AG09309 (cell line): ENCODE measurements around the gene OR8B12.

Experiments used
- DNase-seq: peaks from one replicate; pipeline ENCODE4 v3.0.0-alpha.2; 2010; ENCODE audit warnings: low read depth
- H3K4me3 ChIP-seq: 2 replicates; pipeline ENCODE4 v1.5.1; 2011; ENCODE audit warnings: mild to moderate bottlenecking, low read depth, low read length, moderate library complexity; ENCODE audit not compliant: control insufficient read depth
- TF ChIP-seq, protein P1 (sequence below): IDR thresholded peaks from 2 replicates; pipeline ENCODE4 v1.5.1; 2011; ENCODE audit warnings: mild to moderate bottlenecking, low read depth, low read length, inconsistent platforms; ENCODE audit not compliant: insufficient read depth, control insufficient read depth; ENCODE audit errors: missing control alignments

OR8B12 gene

DNA sequence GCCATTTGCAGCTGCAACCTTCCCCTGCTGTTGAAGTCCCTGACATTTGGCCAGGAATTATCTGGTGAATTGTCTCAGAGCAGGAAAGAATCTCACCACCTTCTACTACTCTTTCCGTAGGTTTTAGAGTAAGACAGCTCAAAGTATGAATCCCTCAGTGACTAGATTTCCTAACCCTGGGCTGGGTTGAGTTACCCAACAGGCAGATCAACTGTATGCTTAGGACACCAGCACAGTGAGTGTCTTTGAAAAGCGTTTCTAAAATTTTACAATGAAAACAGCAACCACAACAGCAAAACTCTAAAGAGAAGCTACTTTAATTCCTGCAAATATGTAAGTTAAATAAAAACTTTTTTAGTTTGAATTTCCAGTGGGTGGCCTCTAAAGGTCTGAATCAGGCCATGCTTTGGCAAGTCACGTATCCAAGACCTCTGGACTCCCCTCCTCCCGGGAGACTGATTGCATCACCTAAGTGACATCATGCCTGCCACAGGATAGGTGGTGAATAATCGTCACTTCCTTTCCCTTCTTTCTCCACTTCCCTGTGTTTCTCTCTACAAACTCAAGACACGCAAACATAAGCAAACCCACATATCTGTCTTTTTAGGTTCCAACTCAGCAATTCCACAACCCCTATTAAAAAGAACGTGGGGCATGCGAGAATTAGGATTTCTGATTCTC is 7.8 kb downstream of the OR8B12 start:
- no peak for DNase-seq
- H3K4me3 ChIP-seq, result no peak overlapping the region
- TF ChIP-seq, protein P1, sequence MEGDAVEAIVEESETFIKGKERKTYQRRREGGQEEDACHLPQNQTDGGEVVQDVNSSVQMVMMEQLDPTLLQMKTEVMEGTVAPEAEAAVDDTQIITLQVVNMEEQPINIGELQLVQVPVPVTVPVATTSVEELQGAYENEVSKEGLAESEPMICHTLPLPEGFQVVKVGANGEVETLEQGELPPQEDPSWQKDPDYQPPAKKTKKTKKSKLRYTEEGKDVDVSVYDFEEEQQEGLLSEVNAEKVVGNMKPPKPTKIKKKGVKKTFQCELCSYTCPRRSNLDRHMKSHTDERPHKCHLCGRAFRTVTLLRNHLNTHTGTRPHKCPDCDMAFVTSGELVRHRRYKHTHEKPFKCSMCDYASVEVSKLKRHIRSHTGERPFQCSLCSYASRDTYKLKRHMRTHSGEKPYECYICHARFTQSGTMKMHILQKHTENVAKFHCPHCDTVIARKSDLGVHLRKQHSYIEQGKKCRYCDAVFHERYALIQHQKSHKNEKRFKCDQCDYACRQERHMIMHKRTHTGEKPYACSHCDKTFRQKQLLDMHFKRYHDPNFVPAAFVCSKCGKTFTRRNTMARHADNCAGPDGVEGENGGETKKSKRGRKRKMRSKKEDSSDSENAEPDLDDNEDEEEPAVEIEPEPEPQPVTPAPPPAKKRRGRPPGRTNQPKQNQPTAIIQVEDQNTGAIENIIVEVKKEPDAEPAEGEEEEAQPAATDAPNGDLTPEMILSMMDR, result no peak

DNA sequence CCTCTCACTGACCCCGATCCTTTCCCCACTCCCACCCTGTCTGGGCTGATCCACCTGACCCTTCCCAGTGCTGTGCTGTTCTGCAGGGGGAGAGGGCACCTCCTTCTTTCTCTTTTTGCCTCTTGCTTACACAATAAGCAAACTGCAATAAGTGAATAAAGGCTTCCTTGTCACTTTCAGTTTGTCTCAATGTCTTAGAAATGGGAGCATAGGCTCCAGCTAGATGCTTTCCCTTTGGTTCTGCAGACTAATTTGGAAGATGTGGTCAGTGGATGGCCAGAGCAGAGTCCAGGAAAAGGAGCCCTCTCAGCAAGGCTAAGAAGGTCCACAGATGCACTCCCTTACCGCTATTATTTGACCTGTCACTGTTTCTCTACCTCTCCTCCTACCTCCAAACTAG is 9.4 kb downstream of the OR8B12 start:
- no peak for DNase-seq
- no peak overlapping the region for H3K4me3 ChIP-seq
- TF ChIP-seq, protein P1, result no peak

DNA sequence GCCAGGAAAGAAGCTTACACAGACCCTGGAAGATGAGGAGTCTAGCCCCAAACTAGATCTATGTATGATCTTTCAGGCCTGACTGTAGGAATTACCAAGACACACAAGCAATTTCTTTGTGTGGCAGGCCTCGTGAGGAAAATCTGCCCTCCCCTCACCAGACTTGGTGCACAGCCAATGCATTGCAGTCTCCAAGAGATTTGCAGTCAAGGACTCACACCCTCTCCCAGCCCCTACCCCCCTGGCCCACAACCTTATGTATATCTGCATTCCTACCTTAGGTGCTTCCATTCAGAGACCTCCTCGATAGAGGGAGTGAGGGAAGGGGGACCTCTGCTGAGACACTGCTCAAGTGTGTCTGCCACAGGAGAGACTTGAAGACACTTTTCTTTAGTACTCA is 9.8 kb downstream of the OR8B12 start:
- DNase-seq, result no peak
- TF ChIP-seq, protein P1, result no peak
- H3K4me3 ChIP-seq, result no peak overlapping the region

DNA sequence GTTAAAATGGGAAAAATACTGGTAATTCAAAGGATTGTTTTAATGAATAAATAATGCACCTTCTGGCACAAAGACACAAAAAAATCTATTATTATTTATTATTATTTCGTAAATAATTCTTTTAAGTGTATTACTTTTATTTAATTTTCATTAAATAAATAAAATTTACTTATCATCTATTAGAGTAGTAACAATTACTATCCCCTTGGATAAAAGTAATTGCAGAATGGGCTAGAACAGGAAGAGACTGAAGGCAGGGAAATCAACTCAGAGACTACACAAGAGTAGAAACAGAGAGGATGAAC is 23.0 kb downstream of the OR8B12 start:
- no peak overlapping the region for H3K4me3 ChIP-seq
- DNase-seq, result no peak
- TF ChIP-seq, protein P1, result no peak

DNA sequence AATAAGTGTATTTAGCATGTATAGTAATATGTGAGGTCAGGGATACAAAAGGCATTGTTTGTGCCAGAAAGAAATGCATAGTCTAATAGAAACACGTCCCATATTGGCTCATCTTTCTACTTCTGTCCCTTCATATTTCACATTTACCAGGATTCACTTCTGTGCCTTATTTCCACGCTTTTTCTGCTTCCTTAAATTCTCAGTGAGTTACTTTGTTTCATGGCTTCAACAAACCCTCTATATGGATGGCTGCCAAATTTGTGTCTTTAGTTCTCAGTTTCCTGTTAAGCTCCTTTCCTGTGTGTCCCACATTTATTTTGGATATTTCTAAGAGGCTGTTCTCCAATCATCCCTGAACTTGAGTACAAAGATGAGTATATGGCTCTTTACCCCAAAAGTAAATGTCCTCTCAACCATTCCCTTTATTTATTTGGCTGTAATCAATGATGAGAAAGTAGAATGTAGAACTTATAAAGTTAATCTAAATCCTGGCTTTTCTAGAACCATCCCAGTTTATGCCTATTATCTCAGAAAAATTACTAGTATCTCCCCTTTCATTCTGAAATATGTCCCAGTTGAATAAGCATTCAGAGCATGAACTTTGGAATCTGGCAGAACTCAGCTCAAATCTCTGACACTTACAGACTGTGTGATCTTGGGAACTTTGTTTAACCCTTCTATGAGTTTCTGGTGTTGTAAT is 23.5 kb downstream of the OR8B12 start:
- no peak overlapping the region for H3K4me3 ChIP-seq
- no peak for DNase-seq
- TF ChIP-seq, protein P1, result no peak

DNA sequence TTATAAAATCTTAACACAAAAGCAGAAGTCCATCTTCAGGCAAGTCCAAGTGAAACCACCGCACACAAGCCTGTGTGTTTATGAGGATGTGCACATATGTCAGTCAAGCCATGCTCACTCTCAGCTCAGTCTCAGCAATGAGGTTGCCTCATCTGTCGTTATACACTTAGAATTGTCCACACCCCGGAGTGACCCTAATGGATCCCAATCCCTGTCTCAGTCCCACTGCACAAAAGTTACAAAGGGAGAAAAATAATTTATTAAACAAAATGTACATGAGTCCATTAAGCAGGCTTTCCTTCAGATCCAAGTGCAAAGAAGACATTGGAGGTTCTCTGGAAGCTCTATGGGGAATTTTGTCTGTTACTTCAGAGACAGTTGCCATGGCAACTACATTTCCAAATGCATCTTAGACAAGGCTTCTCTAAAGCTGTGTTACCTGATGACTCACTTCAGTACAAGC is 24.4 kb downstream of the OR8B12 start:
- no peak for DNase-seq
- no peak overlapping the region for H3K4me3 ChIP-seq
- TF ChIP-seq, protein P1, result no peak
